Measurements from ENCODE around the gene CCNG2. TPM values are rescaled to one million over a fixed set of nuclear protein-coding genes. Genes with fewer than 3 reads are reported as not detected.

The CCNG2 gene
- total RNA-seq, 1 donor from 2014 or later, result 115 TPM

GRCh38 chr4:77141964-77142645 is 14.9 kb upstream of the CCNG2 start:
- no peak overlapping the region for H3K4me3 Mint-ChIP-seq (ENCODE audit: unreplicated experiment)
- no peak for DNase-seq
- H3K27me3 Mint-ChIP-seq (ENCODE audit: unreplicated experiment), result no peaks in the 10 kb centered on the region
- H3K9me3 Mint-ChIP-seq (ENCODE audit: unreplicated experiment), result no peaks in the 10 kb centered on the region
- H3K27ac Mint-ChIP-seq (ENCODE audit: unreplicated experiment), result no peak overlapping the region
- TF ChIP-seq CTCF (IDR thresholded peaks at IDR 0.05; ENCODE audit: partially characterized antibody, unreplicated experiment), result no peak
- H3K4me1 Mint-ChIP-seq (ENCODE audit: low read depth, unreplicated experiment), result peaks cover 12% of the 10 kb centered on the region
- no peaks in the 10 kb centered on the region for H3K36me3 Mint-ChIP-seq (ENCODE audit: unreplicated experiment)

- no peak for DNase-seq
- H3K9me3 Mint-ChIP-seq (ENCODE audit: unreplicated experiment), result no peaks in the 10 kb centered on the region
- no peaks in the 10 kb centered on the region for H3K27me3 Mint-ChIP-seq (ENCODE audit: unreplicated experiment)
- no peak overlapping the region for H3K4me3 Mint-ChIP-seq (ENCODE audit: unreplicated experiment)
- no peaks in the 10 kb centered on the region for H3K36me3 Mint-ChIP-seq (ENCODE audit: unreplicated experiment)
- no peak overlapping the region for H3K27ac Mint-ChIP-seq (ENCODE audit: unreplicated experiment)
- no peak for TF ChIP-seq CTCF (IDR thresholded peaks at IDR 0.05; ENCODE audit: partially characterized antibody, unreplicated experiment)
- H3K4me1 Mint-ChIP-seq (ENCODE audit: low read depth, unreplicated experiment), result peaks cover 12% of the 10 kb centered on the region
Measured at GRCh38 chr4:77142646-77143028, 14.4 kb upstream of the CCNG2 start.

GRCh38 chr4:77143091-77143490 is 13.9 kb upstream of the CCNG2 start:
- H3K27ac Mint-ChIP-seq (ENCODE audit: unreplicated experiment), result no peak overlapping the region
- peaks cover 12% of the 10 kb centered on the region for H3K4me1 Mint-ChIP-seq (ENCODE audit: low read depth, unreplicated experiment)
- H3K36me3 Mint-ChIP-seq (ENCODE audit: unreplicated experiment), result no peaks in the 10 kb centered on the region
- TF ChIP-seq CTCF (IDR thresholded peaks at IDR 0.05; ENCODE audit: partially characterized antibody, unreplicated experiment), result no peak
- no peak for DNase-seq
- H3K4me3 Mint-ChIP-seq (ENCODE audit: unreplicated experiment), result no peak overlapping the region
- H3K27me3 Mint-ChIP-seq (ENCODE audit: unreplicated experiment), result no peaks in the 10 kb centered on the region
- no peaks in the 10 kb centered on the region for H3K9me3 Mint-ChIP-seq (ENCODE audit: unreplicated experiment)

GRCh38 chr4:77145842-77146185 is 11.2 kb upstream of the CCNG2 start:
- TF ChIP-seq CTCF (IDR thresholded peaks at IDR 0.05; ENCODE audit: partially characterized antibody, unreplicated experiment), result no peak
- H3K27ac Mint-ChIP-seq (ENCODE audit: unreplicated experiment), result no peak overlapping the region
- no peaks in the 10 kb centered on the region for H3K27me3 Mint-ChIP-seq (ENCODE audit: unreplicated experiment)
- H3K4me3 Mint-ChIP-seq (ENCODE audit: unreplicated experiment), result no peak overlapping the region
- DNase-seq, result no peak
- no peaks in the 10 kb centered on the region for H3K9me3 Mint-ChIP-seq (ENCODE audit: unreplicated experiment)
- H3K36me3 Mint-ChIP-seq (ENCODE audit: unreplicated experiment), result no peaks in the 10 kb centered on the region
- H3K4me1 Mint-ChIP-seq (ENCODE audit: low read depth, unreplicated experiment), result peaks cover 12% of the 10 kb centered on the region

GRCh38 chr4:77146186-77147078 is 10.6 kb upstream of the CCNG2 start:
- H3K9me3 Mint-ChIP-seq (ENCODE audit: unreplicated experiment), result no peaks in the 10 kb centered on the region
- H3K4me1 Mint-ChIP-seq (ENCODE audit: low read depth, unreplicated experiment), result peaks cover 12% of the 10 kb centered on the region
- H3K27me3 Mint-ChIP-seq (ENCODE audit: unreplicated experiment), result no peaks in the 10 kb centered on the region
- no peak overlapping the region for H3K27ac Mint-ChIP-seq (ENCODE audit: unreplicated experiment)
- DNase-seq, result no peak
- TF ChIP-seq CTCF (IDR thresholded peaks at IDR 0.05; ENCODE audit: partially characterized antibody, unreplicated experiment), result no peak
- no peaks in the 10 kb centered on the region for H3K36me3 Mint-ChIP-seq (ENCODE audit: unreplicated experiment)
- no peak overlapping the region for H3K4me3 Mint-ChIP-seq (ENCODE audit: unreplicated experiment)

Measured in glutamatergic neuron (in vitro differentiated cells).